Mammary epithelial cell (primary cell): Measurements from ENCODE around the gene SIK2.

ENCODE experiments used
- CTCF ChIP-seq, 2 donors: IDR thresholded peaks in 1 of 2; conservative IDR thresholded peaks in 1 of 2; 2 replicates each; pipeline ENCODE4 v1.5.1; 2011 to 2012; ENCODE audit warnings: inconsistent platforms in 2 of 2, low read length in 2 of 2, mild to moderate bottlenecking in 2 of 2, control low read depth in 1 of 2, low read depth in 1 of 2; ENCODE audit not compliant: insufficient read depth in 1 of 2; ENCODE audit errors: extremely low read depth in 1 of 2
- EZH2 ChIP-seq: IDR thresholded peaks from 2 replicates; pipeline ENCODE4 v1.6.1; 2012; ENCODE audit warnings: low read length, inconsistent platforms, borderline replicate concordance

- TF ChIP-seq CTCF (conservative IDR thresholded peaks at IDR 0.05 in 1 of 2, IDR thresholded peaks at IDR 0.05 in 1 of 2; ENCODE audit: extremely low read depth in 1 of 2, insufficient read depth in 1 of 2, low read depth in 1 of 2, low read length in 2 of 2) (no peak), EZH2 (no peak)
Measured at GRCh38 chr11:111724615-111725129, 122.4 kb downstream of the SIK2 start.
